HCT116 (cell line): ENCODE measurements around the gene LAMC3. TPM values are rescaled to one million over a fixed set of nuclear protein-coding genes. Genes with fewer than 3 reads are reported as not detected.

ENCODE experiments used
- ATAC-seq: fragments of 200-7000 bp; cut with Tn5 transposase; 2 replicates; pipeline ENCODE4 v1.9.1; 2020; ENCODE audit warnings: mild to moderate bottlenecking, moderate library complexity
- BruUV-seq: library from RNA; stranded (reverse); fragments of 400-500 nt; replicated peaks from 2 replicates; lab custom pipeline; 2021; lab: Mats Ljungman, UMichigan
- CTCF ChIA-PET: fragments of 300-600 bp; sonication (Branson Sonifier 250); formaldehyde crosslinking; loops from one replicate; lab custom pipeline; 2021; ENCODE audit warnings: antibody characterized with exemption; lab: Charles Lee
- POLR2A ChIA-PET: fragments of 300-600, 350-600 bp; sonication (Branson Sonifier 250); formaldehyde crosslinking; loops from one replicate; lab custom pipeline; 2021; ENCODE audit warnings: antibody characterized with exemption; lab: Charles Lee
- RAD21 ChIA-PET, 2 experiments: fragments of 300-600 bp; sonication (Branson Sonifier 250); formaldehyde crosslinking; loops; one replicate each; lab custom pipeline; 2023; ENCODE audit warnings: low total read pairs in 2 of 2; ENCODE audit not compliant: uncharacterized antibody in 2 of 2, unreplicated experiment in 2 of 2, low non-redundant PET in 1 of 2; lab: Charles Lee
- DNase-seq: peaks from one replicate; pipeline ENCODE4 v3.0.0-alpha.2; 2010; ENCODE audit warnings: low read depth, low spot score
- H2AFZ ChIP-seq: fragments of 200-600 bp; shearing (Covaris generic), sonication (generic); 2 replicates; pipeline ENCODE4 v1.6.1; 2017; ENCODE audit warnings: low read depth, mixed run types, mixed read lengths, antibody characterized with exemption, low read length; ENCODE audit not compliant: poor library complexity, severe bottlenecking
- H3K27ac ChIP-seq: 2 replicates; pipeline ENCODE4 v1.5.1; 2012; ENCODE audit warnings: low read depth, low read length
- H3K27me3 ChIP-seq: fragments of 200-600 bp; sonication (generic); 2 replicates; pipeline ENCODE4 v1.6.1; 2016; ENCODE audit warnings: mixed run types, low read length, mixed read lengths; ENCODE audit not compliant: insufficient read depth
- H3K36me3 ChIP-seq, 2 experiments: fragments of 200-500 bp in 1 of 2; fragments of 200-600 bp in 1 of 2; sonication (Bioruptor generic) in 1 of 2; sonication (generic) in 1 of 2; 2 replicates each; pipeline versions ENCODE4 v1.5.1 to v1.6.1; 2014 to 2016; ENCODE audit warnings: low read length in 2 of 2, inconsistent platforms in 1 of 2, mixed read lengths in 1 of 2, mixed run types in 1 of 2; ENCODE audit not compliant: insufficient read depth in 2 of 2, control insufficient read depth in 1 of 2
- H3K4me1 ChIP-seq, 2 experiments: fragments of 200-600 bp in 1 of 2; sonication (generic) in 1 of 2; 2 replicates each; pipeline versions ENCODE4 v1.5.1 to v1.6.1; 2012 to 2017; ENCODE audit warnings: low read length in 2 of 2, inconsistent platforms in 1 of 2, mild to moderate bottlenecking in 1 of 2, mixed read lengths in 1 of 2, mixed run types in 1 of 2, moderate library complexity in 1 of 2; ENCODE audit not compliant: insufficient read depth in 2 of 2, control insufficient read depth in 1 of 2
- H3K4me2 ChIP-seq: fragments of 200-600 bp; sonication (generic); 2 replicates; pipeline ENCODE4 v1.6.1; 2017; ENCODE audit warnings: mixed run types, low read length, mixed read lengths
- H3K4me3 ChIP-seq, 2 experiments: fragments of 200-600 bp in 1 of 2; sonication (generic) in 1 of 2; replicated peaks in 1 of 2; 2 replicates each; pipeline ENCODE4 v1.5.1; 2011 to 2016; ENCODE audit warnings: low read length in 2 of 2, control low read depth in 1 of 2, low read depth in 1 of 2, mild to moderate bottlenecking in 1 of 2, mixed read lengths in 1 of 2, mixed run types in 1 of 2
- H3K79me2 ChIP-seq: fragments of 200-600 bp; sonication (generic); 2 replicates; pipeline ENCODE4 v1.6.1; 2017; ENCODE audit warnings: mild to moderate bottlenecking, mixed run types, low read length, moderate library complexity, mixed read lengths; ENCODE audit not compliant: insufficient read depth
- H3K9ac ChIP-seq: fragments of 200-600 bp; sonication (generic); 2 replicates; pipeline ENCODE4 v1.6.1; 2016; ENCODE audit warnings: low read length, mixed read lengths
- H3K9me2 ChIP-seq: fragments of 200-600 bp; sonication (generic), shearing (Covaris generic); 2 replicates; pipeline ENCODE4 v1.6.1; 2017; ENCODE audit warnings: mixed run types, mild to moderate bottlenecking, moderate library complexity; ENCODE audit not compliant: insufficient read depth
- H3K9me3 ChIP-seq, 2 experiments: fragments of 200-500 bp in 1 of 2; fragments of 200-600 bp in 1 of 2; sonication (Bioruptor generic) in 1 of 2; sonication (generic) in 1 of 2; 2 replicates each; pipeline ENCODE4 v1.6.1; 2014 to 2017; ENCODE audit warnings: low read length in 2 of 2, mixed read lengths in 2 of 2, inconsistent platforms in 1 of 2, low read depth in 1 of 2, mild to moderate bottlenecking in 1 of 2, mixed run types in 1 of 2, moderate library complexity in 1 of 2; ENCODE audit not compliant: control insufficient read depth in 1 of 2, insufficient read depth in 1 of 2
- H4K20me1 ChIP-seq: fragments of 200-600 bp; sonication (generic), shearing (Covaris generic); 2 replicates; pipeline ENCODE4 v1.6.1; 2017; ENCODE audit warnings: mixed run types, mild to moderate bottlenecking, moderate library complexity; ENCODE audit not compliant: insufficient read depth
- ATF3 ChIP-seq: IDR thresholded peaks from 2 replicates; pipeline ENCODE4 v1.6.1; 2012
- CBX3 ChIP-seq: IDR thresholded peaks from 2 replicates; pipeline ENCODE4 v1.6.1; 2012; ENCODE audit warnings: low read depth
- CEBPB ChIP-seq: IDR thresholded peaks from 2 replicates; pipeline ENCODE4 v1.6.1; 2012; ENCODE audit warnings: low read depth
- CTCF ChIP-seq, 3 experiments: fragments of 200-600 bp in 1 of 3; sonication (generic) in 1 of 3; IDR thresholded peaks in 2 of 3; conservative IDR thresholded peaks in 1 of 3; 2 replicates each; pipeline ENCODE4 v1.5.1; 2012 to 2017; ENCODE audit warnings: low read depth in 2 of 3, low read length in 2 of 3, antibody characterized with exemption in 1 of 3, borderline replicate concordance in 1 of 3, control low read depth in 1 of 3, mild to moderate bottlenecking in 1 of 3, mixed read lengths in 1 of 3, mixed run types in 1 of 3, moderate library complexity in 1 of 3; ENCODE audit not compliant: insufficient read depth in 1 of 3
- EGR1 ChIP-seq: IDR thresholded peaks from 2 replicates; pipeline ENCODE4 v1.6.1; 2012; ENCODE audit warnings: low read depth
- EZH2phosphoT487 ChIP-seq: fragments of 200-600 bp; IDR thresholded peaks from 2 replicates; pipeline ENCODE4 v1.6.1; 2018; ENCODE audit warnings: antibody characterized with exemption, borderline replicate concordance
- POLR2AphosphoS5 ChIP-seq: IDR thresholded peaks from 2 replicates; pipeline ENCODE4 v1.6.1; 2011; ENCODE audit warnings: mild to moderate bottlenecking, low read depth, low read length, moderate library complexity
- SIN3A ChIP-seq: IDR thresholded peaks from 2 replicates; pipeline ENCODE4 v1.6.1; 2012; ENCODE audit warnings: low read depth
- ZFX ChIP-seq: fragments of 450-650 bp; IDR thresholded peaks from 2 replicates; pipeline ENCODE4 v1.6.1; 2017
- intact Hi-C: fragments of 100-400 bp; cut with micrococcal nuclease; formaldehyde crosslinking; loops from 2 replicates; pipeline ENCODE4 v1.10.0; 2022
- total RNA-seq: library from RNA; stranded (reverse); gene quantifications from one replicate; pipeline ENCODE4 v1.2.1, GENCODE V29; 2021; ENCODE audit not compliant: unreplicated experiment
- TF ChIP-seq, protein P1 (sequence below): IDR thresholded peaks from 2 replicates; pipeline ENCODE4 v1.6.1; 2012
- TF ChIP-seq, protein P2 (sequence below): IDR thresholded peaks from 2 replicates; pipeline ENCODE4 v1.6.1; 2011; ENCODE audit warnings: mild to moderate bottlenecking, low read length, moderate library complexity; ENCODE audit not compliant: insufficient replicate concordance; ENCODE audit errors: extremely low read depth

The LAMC3 gene
- total RNA-seq, 1 experiment from 2014 or later, result 7.7 TPM

- H3K9me3 ChIP-seq, result no peaks in the 10 kb centered on the region
- no peak overlapping the region for H3K4me2 ChIP-seq
- H3K27me3 ChIP-seq, result no peaks in the 10 kb centered on the region
- no peak overlapping the region for H3K27ac ChIP-seq
- H3K4me3 ChIP-seq, result no peak overlapping the region
- POLR2A ChIA-PET, result no interaction called here
- ATAC-seq (no peak), DNase-seq (no peak)
- no peaks in the 10 kb centered on the region for H3K9me2 ChIP-seq
- BruUV-seq, result no TSS peak
- no peaks in the 10 kb centered on the region for H3K4me1 ChIP-seq
- no peak overlapping the region for H2AFZ ChIP-seq
- CTCF ChIA-PET, result no interaction called here
- intact Hi-C loops, result no loop called here
- RAD21 ChIA-PET, result no interaction called here
- TF ChIP-seq SIN3A, result no peak
- TF ChIP-seq, protein P1, sequence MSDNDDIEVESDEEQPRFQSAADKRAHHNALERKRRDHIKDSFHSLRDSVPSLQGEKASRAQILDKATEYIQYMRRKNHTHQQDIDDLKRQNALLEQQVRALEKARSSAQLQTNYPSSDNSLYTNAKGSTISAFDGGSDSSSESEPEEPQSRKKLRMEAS, result no peak
- TF ChIP-seq CBX3, result no peak
- TF ChIP-seq EZH2phosphoT487, result no peak
- TF ChIP-seq, protein P2, sequence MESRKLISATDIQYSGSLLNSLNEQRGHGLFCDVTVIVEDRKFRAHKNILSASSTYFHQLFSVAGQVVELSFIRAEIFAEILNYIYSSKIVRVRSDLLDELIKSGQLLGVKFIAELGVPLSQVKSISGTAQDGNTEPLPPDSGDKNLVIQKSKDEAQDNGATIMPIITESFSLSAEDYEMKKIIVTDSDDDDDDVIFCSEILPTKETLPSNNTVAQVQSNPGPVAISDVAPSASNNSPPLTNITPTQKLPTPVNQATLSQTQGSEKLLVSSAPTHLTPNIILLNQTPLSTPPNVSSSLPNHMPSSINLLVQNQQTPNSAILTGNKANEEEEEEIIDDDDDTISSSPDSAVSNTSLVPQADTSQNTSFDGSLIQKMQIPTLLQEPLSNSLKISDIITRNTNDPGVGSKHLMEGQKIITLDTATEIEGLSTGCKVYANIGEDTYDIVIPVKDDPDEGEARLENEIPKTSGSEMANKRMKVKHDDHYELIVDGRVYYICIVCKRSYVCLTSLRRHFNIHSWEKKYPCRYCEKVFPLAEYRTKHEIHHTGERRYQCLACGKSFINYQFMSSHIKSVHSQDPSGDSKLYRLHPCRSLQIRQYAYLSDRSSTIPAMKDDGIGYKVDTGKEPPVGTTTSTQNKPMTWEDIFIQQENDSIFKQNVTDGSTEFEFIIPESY, result no peak
- no peak for TF ChIP-seq CTCF (IDR thresholded peaks at IDR 0.05 in 2 of 3, conservative IDR thresholded peaks at IDR 0.05 in 1 of 3; ENCODE audit: borderline replicate concordance in 1 of 3, insufficient read depth in 1 of 3, low read depth in 2 of 3, low read length in 2 of 3)
- TF ChIP-seq ATF3, result no peak
- TF ChIP-seq ZFX, result no peak
- TF ChIP-seq CEBPB, result no peak
- TF ChIP-seq EGR1, result no peak
- TF ChIP-seq POLR2AphosphoS5, result no peak
- TF ChIP-seq, all 23 proteins: peak for 0
- Histone ChIP-seq H4K20me1 (no peaks in the 10 kb centered on the region), H3K79me2 (no peaks in the 10 kb centered on the region), H3K36me3 (no peaks in the 10 kb centered on the region), H3K9ac (no peak overlapping the region)
Observed at GRCh38 chr9:131113655-131114054, 104.7 kb downstream of the LAMC3 start.
